CD4-positive, alpha-beta T cell treated with Interferon gamma for 1 hour (primary cell): ENCODE data around the gene SF3A2.
"Not testable (repeated sequence)": the region's sequence is repeated elsewhere in the genome, so short reads cannot be mapped to it uniquely, and the experiment has no call there.

Source experiments
- DNase-seq: peaks from one replicate; pipeline ENCODE4 v3.0.0-alpha.2; 2020

Gene SF3A2, protein sequence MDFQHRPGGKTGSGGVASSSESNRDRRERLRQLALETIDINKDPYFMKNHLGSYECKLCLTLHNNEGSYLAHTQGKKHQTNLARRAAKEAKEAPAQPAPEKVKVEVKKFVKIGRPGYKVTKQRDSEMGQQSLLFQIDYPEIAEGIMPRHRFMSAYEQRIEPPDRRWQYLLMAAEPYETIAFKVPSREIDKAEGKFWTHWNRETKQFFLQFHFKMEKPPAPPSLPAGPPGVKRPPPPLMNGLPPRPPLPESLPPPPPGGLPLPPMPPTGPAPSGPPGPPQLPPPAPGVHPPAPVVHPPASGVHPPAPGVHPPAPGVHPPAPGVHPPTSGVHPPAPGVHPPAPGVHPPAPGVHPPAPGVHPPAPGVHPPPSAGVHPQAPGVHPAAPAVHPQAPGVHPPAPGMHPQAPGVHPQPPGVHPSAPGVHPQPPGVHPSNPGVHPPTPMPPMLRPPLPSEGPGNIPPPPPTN

DNA sequence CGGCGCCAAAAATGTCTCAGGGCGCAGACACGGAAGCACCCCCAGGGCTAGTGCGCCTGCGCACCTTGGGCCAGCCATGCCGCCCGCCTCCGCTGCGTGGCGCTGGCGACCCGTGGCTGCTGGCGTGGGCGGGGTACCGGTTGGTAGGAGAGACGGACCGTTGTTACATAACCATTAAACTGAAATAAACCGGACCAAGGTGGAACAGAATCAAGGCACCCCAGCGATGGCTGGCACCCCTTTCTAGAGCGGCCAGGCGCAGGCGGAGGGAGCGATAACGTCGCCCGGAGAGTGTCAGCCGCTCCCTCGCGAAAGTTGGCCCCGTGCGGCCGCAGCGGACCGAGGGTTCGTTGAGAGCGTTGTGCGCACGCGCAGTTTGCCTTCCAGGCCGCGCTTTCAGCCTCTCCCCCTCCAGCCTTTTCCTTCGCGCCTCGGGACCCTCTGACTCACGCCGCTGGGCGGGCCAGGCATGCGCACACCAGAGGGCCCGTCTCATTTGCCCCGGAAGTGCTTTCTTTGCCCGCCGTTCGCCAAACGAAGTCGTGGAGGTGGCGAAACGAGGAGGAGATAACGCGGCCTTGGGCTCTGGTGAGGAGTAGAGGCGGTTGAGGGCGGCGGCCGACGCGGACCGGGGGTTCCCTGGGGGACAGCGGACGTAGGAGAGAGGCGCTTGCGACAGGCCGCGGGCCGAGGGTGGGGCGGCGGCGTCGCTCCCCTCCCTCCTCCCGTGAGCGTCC lies at the start of gene SF3A2, which contains the start of gene PLEKHJ1:
Gene SF3A2 (plus strand): TSS at position 511 of the 737 bp plus-strand sequence. CDS start 6,595 bp downstream, outside the sequence.
Gene PLEKHJ1 (minus strand): TSS at position 16 of the 737 bp plus-strand sequence. CDS start 81 bp downstream, outside the sequence.
- DNase-seq, result peak; percentile 98

DNA sequence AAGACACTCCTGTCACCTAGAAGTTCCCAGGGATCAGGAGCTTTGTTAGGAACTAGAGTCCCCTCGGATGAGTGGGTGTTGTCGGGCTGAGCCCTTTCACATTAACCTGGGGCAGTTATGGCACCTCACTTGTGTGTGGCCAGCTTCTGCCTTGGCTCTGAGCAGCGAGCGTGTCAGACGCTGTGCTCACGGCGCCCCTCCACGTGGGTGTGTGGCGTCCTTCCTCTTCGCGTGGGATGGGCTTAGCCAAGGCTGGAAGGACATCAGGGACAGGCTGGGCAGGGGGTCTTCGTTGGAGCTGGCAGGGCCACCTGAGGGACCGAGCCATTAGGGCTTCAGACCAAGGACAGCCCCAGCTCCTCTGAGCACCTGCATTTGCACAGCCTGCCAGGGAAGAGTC lies 49.5 kb upstream of the SF3A2 start:
- DNase-seq, result no peak

DNA sequence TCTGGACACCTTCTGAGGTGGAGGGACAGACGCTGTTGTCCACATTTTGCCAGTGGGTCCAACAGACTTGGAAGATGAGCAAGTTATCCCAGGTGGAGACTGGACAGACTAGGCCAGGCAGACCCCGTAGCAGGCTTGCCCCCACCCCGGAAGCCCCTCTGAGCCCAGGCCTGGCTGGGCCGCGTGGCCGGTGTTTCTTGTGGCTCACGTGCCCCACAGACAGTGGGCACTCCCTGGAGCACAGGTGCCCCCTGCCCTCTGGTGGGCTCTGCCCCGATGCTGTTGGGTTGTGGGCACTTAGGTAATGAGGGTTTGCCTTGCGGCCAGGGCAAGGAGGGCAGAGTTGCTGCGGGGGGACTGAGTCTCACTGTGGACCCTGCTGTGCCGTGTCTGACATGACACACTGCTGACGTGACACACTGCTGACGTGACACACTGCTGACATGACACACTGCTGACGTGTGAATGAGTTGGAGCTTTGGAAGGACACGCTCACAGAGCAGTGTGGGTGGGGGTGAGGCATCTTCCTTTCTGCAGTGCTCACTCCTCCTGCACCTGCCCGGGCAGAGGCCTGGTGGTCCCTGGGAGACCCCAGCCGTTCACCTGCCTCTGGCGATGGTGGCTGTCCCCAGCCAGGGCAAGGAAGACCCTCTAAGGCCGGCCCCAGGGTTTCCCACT lies 47.8 kb upstream of the SF3A2 start:
- DNase-seq, result no peak

DNA sequence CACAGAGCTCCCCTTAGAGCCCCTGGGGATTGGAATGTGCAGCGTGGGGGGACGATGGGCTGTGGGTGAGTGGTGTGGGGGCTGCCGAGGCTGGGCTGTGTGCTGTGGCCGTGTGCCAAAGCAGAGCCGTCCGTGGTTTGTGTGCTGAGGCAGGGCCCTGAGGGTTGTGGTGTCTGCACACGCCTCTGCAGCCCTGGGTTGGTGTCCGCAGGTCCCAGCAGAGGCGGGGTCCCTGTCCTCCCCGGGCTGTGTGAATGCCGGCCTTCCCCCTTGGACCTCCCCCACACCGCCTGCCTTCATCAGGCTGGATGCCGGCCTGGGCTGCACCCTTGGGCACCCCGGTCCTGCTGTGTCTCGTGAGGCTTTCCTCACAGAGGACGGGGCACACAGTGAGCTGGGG lies 46.7 kb upstream of the SF3A2 start:
- no peak for DNase-seq

DNA sequence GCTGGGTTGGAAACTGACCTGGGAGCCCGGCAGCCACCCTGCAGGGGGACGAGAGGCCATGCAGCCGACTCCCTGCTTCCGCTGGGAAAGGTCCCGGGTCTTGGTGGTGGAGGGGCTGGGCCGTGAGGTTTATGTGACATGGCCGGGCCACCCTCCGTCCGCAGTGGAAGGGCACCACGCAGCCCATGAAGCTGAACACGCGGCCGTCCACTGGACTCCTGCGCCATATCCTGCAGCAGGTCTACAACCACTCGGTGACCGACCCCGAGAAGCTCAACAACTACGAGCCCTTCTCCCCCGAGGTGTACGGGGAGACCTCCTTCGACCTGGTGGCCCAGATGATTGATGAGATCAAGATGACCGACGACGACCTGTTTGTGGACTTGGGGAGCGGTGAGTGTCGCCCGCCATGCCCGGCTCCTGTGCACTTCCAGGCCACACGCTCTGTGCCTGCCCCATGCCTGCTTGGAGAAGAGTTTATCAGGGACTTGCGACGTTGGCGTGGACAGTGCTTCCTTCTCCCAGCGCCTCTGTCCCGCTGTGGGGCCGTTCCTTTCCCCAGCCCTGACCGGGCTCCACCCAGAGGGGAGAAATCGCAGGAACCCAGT lies 45.7 kb upstream of the SF3A2 start:
- DNase-seq, result no peak

DNA sequence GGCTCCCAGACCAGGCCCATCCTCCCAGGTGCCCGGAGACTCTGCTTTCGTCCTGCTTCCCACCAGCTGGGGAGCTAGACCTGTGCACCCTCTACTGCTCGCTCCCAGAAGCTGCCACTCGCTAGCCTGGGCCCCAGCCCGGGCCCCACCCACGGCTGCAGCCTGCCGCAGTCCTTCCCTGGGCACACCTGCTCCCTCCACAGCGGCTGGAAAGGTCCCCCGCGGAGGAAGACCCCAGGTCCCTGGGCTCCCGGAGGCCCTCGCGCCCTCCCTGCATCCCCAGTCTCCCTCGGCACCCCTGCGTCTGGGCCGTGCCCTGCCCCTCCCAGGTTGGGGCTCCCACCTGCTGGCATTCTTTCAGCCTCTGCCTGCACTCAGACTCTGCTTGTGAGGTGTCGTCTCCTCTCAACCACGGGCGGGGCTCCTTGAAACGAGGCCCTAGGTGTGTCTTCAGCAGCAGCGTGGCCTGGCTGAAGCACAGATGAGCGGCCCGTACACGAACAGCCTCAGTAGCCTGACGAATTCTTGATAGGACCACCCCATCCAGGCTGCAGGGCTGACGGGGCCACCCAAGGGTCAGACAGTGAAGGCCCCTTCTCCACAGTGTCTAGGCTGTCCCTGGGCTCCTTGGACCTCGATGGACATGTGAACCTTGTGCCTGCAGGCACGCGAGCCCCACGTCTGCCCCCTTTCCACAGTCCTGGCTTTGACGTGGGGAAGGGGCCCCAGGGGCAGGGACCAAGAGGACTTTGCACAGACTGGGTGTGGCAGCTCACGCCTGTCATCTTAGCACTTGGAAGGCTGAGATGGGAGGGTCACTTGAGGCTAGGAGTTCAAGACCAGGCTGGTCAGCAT lies 44.9 kb upstream of the SF3A2 start:
- DNase-seq, result no peak

DNA sequence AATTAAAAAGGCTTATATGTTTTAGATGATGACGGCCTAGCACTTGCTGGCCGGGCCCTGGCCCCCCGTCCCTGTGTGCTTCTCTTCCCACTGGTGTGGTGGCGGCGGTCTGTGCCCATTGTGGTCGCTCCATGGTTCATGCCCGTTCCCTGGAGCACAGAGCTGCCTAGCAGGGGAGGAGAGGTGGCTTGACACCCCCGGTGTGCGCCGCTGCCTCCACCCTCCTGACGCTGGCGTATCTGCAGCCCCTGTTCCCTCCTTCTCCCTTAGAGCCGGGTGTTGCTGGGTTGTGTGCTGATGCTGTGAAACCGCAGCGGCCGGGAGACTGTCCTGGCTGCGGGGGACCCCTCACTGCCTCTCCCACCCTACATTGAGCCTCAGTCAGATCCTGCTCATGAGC lies 43.8 kb upstream of the SF3A2 start:
- no peak for DNase-seq

DNA sequence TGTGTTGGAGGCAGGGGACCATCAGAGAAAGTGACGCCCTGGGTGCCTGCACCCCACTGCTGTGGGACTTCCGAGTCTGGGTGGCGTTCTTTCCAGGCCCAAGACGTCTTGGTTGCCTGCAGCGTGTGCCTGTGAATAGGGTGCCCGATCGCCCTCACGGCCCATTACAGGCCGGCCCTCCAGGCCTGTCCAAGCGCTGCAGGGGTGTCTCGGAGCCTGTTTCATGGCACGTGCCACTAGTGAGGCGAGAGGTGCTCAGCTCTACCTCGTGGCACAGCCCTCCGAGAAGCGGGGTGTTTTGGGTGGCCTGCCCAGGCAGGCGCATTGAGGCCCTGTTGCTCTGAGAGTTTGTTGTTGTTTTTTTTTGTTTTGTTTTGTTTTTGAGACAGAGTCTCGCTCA lies 42.8 kb upstream of the SF3A2 start:
- DNase-seq, result no peak

DNA sequence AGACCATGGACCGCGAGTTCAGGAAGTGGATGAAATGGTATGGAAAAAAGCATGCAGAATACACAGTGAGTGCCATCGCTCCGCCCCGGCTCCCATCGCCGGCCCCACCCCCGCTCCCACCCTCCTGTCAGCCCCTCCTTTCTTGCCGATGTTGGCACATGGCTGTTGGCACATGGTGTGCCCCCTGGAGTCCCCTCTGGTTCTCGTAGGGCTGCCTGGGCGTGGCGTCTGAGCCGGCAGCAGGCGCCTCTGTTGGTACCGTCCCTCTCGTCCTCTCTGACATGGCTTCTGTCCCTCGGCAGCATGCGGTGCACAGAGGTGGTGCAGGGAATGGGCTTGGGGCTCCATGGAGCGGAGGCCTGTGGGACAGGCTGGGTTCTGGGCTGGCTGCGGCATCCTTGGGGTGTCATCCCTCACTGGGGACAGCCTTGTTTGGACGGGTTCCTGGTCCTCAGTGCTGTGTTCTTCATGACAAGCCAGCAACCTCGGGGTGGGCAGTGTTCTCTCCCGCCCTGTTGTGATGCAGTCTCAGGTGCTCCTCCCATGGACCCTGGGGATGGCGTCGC lies 42.0 kb upstream of the SF3A2 start:
- DNase-seq, result no peak

DNA sequence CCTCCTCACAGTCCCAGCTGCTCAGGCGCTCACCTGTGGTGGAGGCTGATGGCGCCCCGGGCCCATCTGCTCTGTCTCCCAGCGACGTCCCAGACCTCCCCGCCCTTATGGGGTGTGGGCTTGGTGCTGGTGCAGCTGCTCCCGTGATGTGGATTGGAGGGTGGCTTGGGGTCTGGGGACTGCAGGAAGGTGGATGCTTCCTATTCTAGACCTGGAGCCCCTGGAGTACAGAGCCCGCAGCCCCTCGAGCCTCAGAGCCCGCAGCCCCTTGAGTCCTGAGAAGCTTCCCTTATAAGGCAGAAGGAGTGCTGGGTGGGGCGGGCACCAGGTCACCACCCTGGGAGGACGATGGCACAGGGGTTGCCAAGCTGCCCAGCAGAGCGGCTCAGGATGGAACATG lies 41.3 kb upstream of the SF3A2 start:
- DNase-seq, result no peak

DNA sequence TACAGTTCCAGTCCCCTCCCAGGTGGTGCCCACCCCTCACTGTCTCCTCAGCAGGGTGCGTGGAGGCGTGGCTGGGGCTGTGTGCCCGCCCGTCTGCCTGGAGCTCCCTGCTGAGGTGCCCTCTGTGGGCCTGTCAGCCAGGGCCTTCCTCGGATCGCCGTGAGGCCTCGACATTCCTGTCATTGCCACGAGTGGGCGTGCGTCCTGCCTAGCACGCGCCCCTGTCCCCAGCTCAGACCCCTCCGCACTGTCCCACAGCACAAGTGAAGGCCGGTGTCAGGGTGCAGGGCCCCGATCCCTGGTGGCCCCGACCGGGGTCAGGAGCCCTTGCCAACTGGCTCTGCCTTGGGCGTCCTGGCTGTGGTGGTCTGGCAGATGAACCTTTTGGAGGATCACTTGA lies 40.7 kb upstream of the SF3A2 start:
- DNase-seq, result no peak

DNA sequence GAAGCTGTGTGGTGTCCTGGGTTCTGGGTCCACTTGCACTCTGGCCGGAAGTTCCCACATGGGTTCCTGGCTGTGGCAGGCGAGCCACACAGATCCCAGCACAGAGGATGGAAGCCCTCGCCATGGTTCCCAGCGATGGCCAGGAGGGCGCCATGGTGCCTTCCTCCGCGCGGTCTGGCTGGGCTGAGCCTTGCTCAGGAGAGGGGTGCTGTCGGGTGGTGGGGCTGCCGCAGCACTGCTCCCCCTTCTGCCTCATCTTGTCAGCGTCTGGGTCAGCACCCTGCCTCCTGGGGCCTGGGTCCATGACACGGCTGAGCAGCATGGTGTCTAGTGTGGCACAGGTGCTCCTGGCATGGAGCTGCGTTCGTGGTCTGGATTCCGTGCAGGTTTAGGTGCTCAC lies 39.4 kb upstream of the SF3A2 start:
- DNase-seq, result no peak

DNA sequence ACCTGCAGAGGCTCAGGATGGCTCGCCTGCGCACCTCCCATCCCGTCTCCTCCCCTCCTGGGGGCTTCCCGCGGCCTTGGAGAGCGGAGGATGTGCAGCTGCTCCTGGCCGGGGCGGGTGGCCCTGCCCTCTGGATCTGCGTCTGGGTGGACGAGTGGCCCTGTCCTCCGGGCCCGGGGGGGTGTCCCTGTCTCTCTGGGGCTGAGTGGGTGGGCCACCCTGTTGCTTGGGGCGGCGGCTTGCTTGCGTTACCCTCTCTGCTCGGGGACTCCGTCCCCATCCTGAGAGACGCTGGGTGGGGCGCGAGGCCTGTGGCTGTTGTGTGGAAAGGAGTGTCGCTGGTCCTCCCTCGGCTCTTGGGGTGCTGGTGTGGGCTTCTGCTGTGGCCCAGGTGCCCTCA lies 38.3 kb upstream of the SF3A2 start:
- no peak for DNase-seq

DNA sequence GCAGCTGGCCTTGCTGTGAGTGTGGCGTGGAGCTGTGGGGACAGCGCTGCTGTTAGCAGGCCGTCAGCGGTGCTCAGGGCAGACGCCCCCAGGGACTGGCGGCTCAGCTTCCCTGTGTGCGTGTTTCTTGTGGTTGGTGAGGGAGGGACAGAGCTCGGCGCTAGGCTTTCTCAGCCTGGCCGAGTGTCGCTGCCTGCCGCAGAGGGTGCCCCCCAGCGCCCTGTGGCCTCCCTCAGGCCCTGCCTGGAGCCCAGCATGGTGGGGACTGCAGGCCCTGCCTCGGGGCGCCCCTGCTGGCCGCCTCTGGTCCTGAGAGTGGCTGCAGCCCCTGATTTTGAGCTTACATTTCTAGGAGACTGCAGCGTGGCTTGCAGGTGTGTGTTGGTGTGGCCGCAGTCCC lies 37.4 kb upstream of the SF3A2 start:
- DNase-seq, result no peak

DNA sequence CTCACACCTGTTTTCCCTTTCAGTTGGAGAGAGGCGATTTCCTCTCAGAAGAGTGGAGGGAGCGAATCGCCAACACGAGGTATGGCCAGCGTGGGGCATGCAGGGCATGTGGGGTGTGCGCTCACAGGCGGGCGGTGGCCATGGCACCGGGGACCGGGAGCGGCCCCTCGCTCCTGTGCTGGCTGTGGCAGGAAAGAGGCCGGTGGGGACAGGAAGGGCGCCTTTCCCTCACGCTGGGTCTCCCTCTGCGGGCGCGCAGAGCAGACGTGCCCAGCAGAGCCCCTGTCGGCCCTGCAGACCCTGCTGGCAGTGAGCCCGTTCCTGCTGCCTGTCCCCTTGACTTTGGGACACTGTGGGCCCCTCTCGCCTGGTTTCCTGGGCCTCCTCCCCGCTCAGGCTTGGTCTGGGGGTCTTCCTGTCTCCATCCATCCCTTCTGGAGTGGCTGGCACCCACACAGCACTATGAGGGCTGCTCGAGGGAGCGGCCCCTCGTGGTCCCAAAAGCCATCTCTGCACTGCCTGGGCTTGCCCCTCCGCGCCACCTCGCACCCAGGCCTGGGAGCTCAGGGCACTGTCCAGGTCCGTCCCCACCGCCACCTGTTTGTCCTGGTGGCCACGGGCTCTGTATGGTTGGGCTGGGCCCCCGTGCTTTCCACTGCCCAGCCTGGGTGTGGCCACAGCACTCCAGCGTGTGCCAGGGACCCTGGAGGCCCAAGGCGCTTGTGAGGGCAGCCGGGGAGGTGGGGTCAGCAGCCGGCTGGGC lies 36.6 kb upstream of the SF3A2 start:
- no peak for DNase-seq

DNA sequence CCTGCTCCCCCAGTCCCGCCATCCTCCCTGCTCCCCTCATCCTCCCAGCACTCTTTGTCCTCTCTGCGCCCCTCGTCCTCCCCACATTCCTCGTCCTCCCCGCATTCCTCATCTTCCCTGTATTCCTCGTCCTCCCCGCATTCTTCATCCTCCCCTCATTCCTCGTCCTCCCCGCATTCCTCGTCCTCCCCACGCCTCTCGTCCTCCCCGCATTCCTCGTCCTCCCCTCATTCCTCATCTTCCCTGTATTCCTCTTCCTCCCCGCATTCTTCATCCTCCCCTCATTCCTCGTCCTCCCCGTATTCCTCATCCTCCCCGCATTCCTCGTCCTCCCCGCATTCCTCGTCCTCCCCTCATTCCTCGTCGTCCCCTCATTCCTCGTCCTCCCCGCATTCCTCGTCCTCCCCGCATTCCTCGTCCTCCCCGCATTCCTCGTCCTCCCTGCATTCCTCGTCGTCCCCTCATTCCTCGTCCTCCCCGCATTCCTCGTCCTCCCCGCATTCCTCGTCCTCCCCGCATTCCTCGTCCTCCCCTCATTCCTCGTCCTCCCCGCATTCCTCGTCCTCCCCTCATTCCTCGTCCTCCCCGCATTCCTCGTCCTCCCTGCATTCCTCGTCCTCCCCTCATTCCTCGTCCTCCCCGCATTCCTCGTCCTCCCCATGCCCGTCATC lies 35.9 kb upstream of the SF3A2 start:
- DNase-seq, result not testable (repeated sequence)

DNA sequence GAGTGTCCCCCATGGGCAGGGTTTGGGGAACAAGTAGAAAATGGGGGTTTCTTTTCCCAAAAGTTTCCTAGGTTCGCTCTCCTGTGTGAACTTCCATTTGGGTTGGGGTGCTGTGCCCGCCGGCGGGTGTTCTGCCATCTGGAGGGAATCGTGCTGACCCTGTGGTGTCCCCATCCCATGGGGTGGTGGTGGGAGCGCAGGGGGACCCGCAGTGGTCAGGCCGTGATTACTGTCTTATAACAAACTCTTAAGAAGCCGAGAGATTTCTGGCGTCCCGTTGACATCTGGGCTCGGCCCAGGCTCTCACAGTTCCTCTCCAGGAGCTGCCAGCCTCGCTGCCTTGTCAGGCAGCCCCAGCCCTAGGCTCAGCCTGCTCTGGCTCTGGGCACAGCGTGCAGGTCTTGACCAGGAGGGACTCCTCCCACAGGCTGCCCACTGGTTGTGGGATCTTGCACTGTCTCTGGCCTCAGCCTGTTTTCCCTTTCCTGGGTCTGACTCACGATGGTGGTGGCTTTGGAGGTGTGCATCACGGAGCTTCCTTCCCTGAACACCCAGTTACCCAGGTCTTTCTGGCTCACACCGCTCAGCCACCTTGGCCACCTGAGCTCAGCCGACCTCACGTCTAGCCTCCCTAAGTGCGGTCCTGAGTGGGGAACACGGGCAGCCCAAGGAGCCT lies 35.0 kb upstream of the SF3A2 start:
- DNase-seq, result no peak

DNA sequence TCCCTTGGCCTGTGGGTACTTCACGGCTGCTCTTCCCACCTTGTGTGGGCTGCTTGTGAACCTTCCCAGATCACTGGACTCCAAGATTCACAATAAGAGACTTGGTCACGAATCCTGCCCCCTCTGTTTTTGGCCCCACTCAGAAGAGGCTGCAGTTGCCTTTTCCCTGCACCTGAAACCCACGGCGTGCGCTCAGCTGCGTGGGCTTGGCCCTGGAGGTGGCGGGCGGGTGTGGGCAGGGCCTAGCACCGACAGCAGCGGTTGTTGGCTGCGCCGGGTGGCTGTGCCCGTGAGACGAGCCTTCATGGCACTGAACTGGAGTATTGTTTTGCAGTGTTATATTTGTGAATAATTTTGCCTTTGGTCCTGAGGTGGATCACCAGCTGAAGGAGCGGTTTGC lies 34.3 kb upstream of the SF3A2 start:
- DNase-seq, result no peak

DNA sequence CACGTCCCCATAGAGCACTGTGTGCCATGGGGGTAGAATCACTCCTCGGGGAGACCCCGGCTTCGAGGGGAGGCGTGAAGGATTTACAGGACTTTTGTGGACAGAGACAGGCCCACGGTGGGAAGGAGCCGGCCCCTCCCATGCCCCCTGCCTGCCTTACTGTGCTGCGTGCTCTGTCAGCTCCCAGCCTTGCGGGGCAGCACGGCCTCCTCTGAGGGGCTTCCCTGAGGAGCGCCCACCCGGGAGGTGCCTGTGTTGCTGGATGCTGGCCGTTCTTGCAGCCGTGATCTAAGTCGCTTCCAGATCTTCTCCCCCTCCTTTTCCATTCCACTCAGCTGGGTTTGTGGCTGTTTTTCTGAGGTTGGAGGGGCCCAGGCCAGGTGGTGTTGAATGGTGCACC lies 29.6 kb upstream of the SF3A2 start:
- DNase-seq, result no peak
